Calu3 (cell line): ENCODE data around the gene PTK6. TPM values are rescaled to one million over a fixed set of nuclear protein-coding genes. Genes with fewer than 3 reads are reported as not detected.
A peak's percentile ranks its signal among the peaks of the same experiment; 100 is the strongest.

ENCODE experiments used
- BruUV-seq: library from RNA; stranded (reverse); fragments of 400-500 nt; replicated peaks from 2 replicates; lab custom pipeline; 2021; lab: Mats Ljungman, UMichigan
- CTCF ChIA-PET: fragments of 300-600 bp; sonication (Branson Sonifier 250); formaldehyde crosslinking; loops from one replicate; lab custom pipeline; 2022; ENCODE audit warnings: antibody characterized with exemption; lab: Charles Lee
- DNase-seq: peaks from one replicate; pipeline ENCODE4 v3.0.0; 2022
- H3K27ac Mint-ChIP-seq: one replicate; pipeline ENCODE4 v1.8.0; 2022; ENCODE audit warnings: mixed read lengths; ENCODE audit not compliant: unreplicated experiment
- H3K27me3 Mint-ChIP-seq: one replicate; pipeline ENCODE4 v1.8.0; 2022; ENCODE audit warnings: mixed read lengths; ENCODE audit not compliant: unreplicated experiment
- H3K36me3 Mint-ChIP-seq: one replicate; pipeline ENCODE4 v1.8.0; 2022; ENCODE audit warnings: mild to moderate bottlenecking, moderate library complexity, mixed read lengths; ENCODE audit not compliant: insufficient read depth, unreplicated experiment
- H3K4me1 Mint-ChIP-seq: one replicate; pipeline ENCODE4 v1.8.0; 2022; ENCODE audit warnings: mild to moderate bottlenecking, low read depth, mixed read lengths; ENCODE audit not compliant: unreplicated experiment
- H3K4me3 Mint-ChIP-seq: one replicate; pipeline ENCODE4 v1.8.0; 2022; ENCODE audit warnings: mild to moderate bottlenecking, low read depth, moderate library complexity, mixed read lengths; ENCODE audit not compliant: unreplicated experiment
- H3K9me3 Mint-ChIP-seq: one replicate; pipeline ENCODE4 v1.8.0; 2022; ENCODE audit warnings: low read depth, mixed read lengths; ENCODE audit not compliant: unreplicated experiment
- intact Hi-C: fragments of 100-400 bp; cut with micrococcal nuclease; formaldehyde crosslinking; loops from one replicate; pipeline ENCODE4 v1.10.0; 2022; ENCODE audit not compliant: unreplicated experiment
- total RNA-seq: library from RNA; stranded (reverse); gene quantifications from 2 replicates; pipeline ENCODE4 v1.2.3, GENCODE V29; 2022
- TF ChIP-seq, protein P1 (sequence below): fragments of 200-600 bp; IDR thresholded peaks from one replicate; pipeline ENCODE4 v1.8.0; 2022; ENCODE audit warnings: antibody characterized with exemption; ENCODE audit not compliant: unreplicated experiment

The PTK6 gene
- total RNA-seq, 1 experiment from 2014 or later, result 15.9 TPM

- CTCF ChIA-PET, result interaction anchor here (0.7 to 1.2 kb wide), 2 partner anchors 30 to 114 kb away, joined by 3 to 6 read pairs; partner anchors contain the start of genes HELZ2 and RTEL1
- H3K27ac Mint-ChIP-seq, result no peak overlapping the region
- peaks cover 5% of the 10 kb centered on the region for H3K36me3 Mint-ChIP-seq
- no peaks in the 10 kb centered on the region for H3K9me3 Mint-ChIP-seq
- H3K4me3 Mint-ChIP-seq, result no peak overlapping the region
- no peak for DNase-seq
- intact Hi-C loops, result no loop called here
- TF ChIP-seq, protein P1, sequence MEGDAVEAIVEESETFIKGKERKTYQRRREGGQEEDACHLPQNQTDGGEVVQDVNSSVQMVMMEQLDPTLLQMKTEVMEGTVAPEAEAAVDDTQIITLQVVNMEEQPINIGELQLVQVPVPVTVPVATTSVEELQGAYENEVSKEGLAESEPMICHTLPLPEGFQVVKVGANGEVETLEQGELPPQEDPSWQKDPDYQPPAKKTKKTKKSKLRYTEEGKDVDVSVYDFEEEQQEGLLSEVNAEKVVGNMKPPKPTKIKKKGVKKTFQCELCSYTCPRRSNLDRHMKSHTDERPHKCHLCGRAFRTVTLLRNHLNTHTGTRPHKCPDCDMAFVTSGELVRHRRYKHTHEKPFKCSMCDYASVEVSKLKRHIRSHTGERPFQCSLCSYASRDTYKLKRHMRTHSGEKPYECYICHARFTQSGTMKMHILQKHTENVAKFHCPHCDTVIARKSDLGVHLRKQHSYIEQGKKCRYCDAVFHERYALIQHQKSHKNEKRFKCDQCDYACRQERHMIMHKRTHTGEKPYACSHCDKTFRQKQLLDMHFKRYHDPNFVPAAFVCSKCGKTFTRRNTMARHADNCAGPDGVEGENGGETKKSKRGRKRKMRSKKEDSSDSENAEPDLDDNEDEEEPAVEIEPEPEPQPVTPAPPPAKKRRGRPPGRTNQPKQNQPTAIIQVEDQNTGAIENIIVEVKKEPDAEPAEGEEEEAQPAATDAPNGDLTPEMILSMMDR, result peak; percentile 11
- no TSS peak for BruUV-seq
- H3K4me1 Mint-ChIP-seq, result peaks cover 36% of the 10 kb centered on the region
- peaks cover 14% of the 10 kb centered on the region for H3K27me3 Mint-ChIP-seq
Measured at GRCh38 chr20:63544241-63544957, 7.2 kb upstream of the PTK6 start.

- peaks cover 14% of the 10 kb centered on the region for H3K27me3 Mint-ChIP-seq
- no TSS peak for BruUV-seq
- intact Hi-C loops, result no loop called here
- DNase-seq, result no peak
- H3K36me3 Mint-ChIP-seq, result peaks cover 11% of the 10 kb centered on the region
- H3K4me3 Mint-ChIP-seq, result no peak overlapping the region
- H3K27ac Mint-ChIP-seq, result no peak overlapping the region
- H3K9me3 Mint-ChIP-seq, result no peaks in the 10 kb centered on the region
- CTCF ChIA-PET, result no interaction called here
- TF ChIP-seq, protein P1, result no peak
- H3K4me1 Mint-ChIP-seq, result peaks cover 43% of the 10 kb centered on the region
Measured at GRCh38 chr20:63543733-63544132, 6.6 kb upstream of the PTK6 start.

- H3K9me3 Mint-ChIP-seq, result no peaks in the 10 kb centered on the region
- BruUV-seq, result no TSS peak
- no peak overlapping the region for H3K4me3 Mint-ChIP-seq
- CTCF ChIA-PET, result no interaction called here
- no peak overlapping the region for H3K27ac Mint-ChIP-seq
- peaks cover 14% of the 10 kb centered on the region for H3K27me3 Mint-ChIP-seq
- TF ChIP-seq, protein P1, result no peak
- intact Hi-C loops, result no loop called here
- peaks cover 45% of the 10 kb centered on the region for H3K4me1 Mint-ChIP-seq
- DNase-seq, result no peak
- peaks cover 17% of the 10 kb centered on the region for H3K36me3 Mint-ChIP-seq
Measured at GRCh38 chr20:63543131-63543530, 6.0 kb upstream of the PTK6 start.

- no TSS peak for BruUV-seq
Measured at GRCh38 chr20:63542696-63543095, 5.5 kb upstream of the PTK6 start.

More at GRCh38 chr20:63542696-63543095, 5.5 kb upstream of the PTK6 start:
- no peak overlapping the region for H3K4me3 Mint-ChIP-seq
- TF ChIP-seq, protein P1, result no peak
- DNase-seq, result no peak
- H3K4me1 Mint-ChIP-seq, result peaks cover 45% of the 10 kb centered on the region
- intact Hi-C loops, result no loop called here
- no peak overlapping the region for H3K27ac Mint-ChIP-seq
- peaks cover 14% of the 10 kb centered on the region for H3K27me3 Mint-ChIP-seq
- H3K36me3 Mint-ChIP-seq, result peaks cover 21% of the 10 kb centered on the region
- CTCF ChIA-PET, result no interaction called here
- H3K9me3 Mint-ChIP-seq, result no peaks in the 10 kb centered on the region
